ACC112 (cell line): ENCODE measurements around the gene NRL.
"Not testable (repeated sequence)": the region's sequence is repeated elsewhere in the genome, so short reads cannot be mapped to it uniquely, and the experiment has no call there.

Experiments used
- H2AFZ ChIP-seq: fragments of 200-600 bp; sonication (generic); one replicate; pipeline ENCODE4 v1.6.0; 2017; ENCODE audit warnings: antibody characterized with exemption, low read length; ENCODE audit not compliant: unreplicated experiment
- H3K27ac ChIP-seq: fragments of 200-600 bp; sonication (generic); 2 replicates; pipeline ENCODE4 v1.5.1; 2014; ENCODE audit warnings: low read depth, mild to moderate bottlenecking, antibody characterized with exemption, low read length, moderate library complexity
- H3K27me3 ChIP-seq: fragments of 200-600 bp; sonication (generic); 2 replicates; pipeline ENCODE4 v1.6.1; 2014; ENCODE audit warnings: mild to moderate bottlenecking, antibody characterized with exemption, low read length, moderate library complexity, mixed read lengths; ENCODE audit not compliant: insufficient read depth
- H3K36me3 ChIP-seq: fragments of 200-600 bp; sonication (generic); 2 replicates; pipeline ENCODE4 v1.6.1; 2016; ENCODE audit warnings: mild to moderate bottlenecking, antibody characterized with exemption, low read length, moderate library complexity, mixed read lengths; ENCODE audit not compliant: insufficient read depth
- H3K4me1 ChIP-seq: fragments of 200-600 bp; sonication (generic); one replicate; pipeline ENCODE4 v1.6.1; 2016; ENCODE audit warnings: low read length, mixed read lengths; ENCODE audit not compliant: insufficient read depth, unreplicated experiment, control insufficient read depth
- H3K4me3 ChIP-seq: fragments of 200-600 bp; sonication (generic); 2 replicates; pipeline ENCODE4 v1.5.1; 2014; ENCODE audit warnings: mild to moderate bottlenecking, low read depth, low read length
- H3K79me2 ChIP-seq: fragments of 200-600 bp; sonication (generic); one replicate; pipeline ENCODE4 v1.6.0; 2016; ENCODE audit warnings: low read length; ENCODE audit not compliant: control insufficient read depth, unreplicated experiment, insufficient read depth

NRL gene

GRCh38 chr14:24042746-24043145, 72.0 kb downstream of the NRL start:
- Histone ChIP-seq H3K36me3 (no peaks in the 10 kb centered on the region), H3K27ac (no peak overlapping the region), H3K4me3 (no peak overlapping the region), H3K4me1 (no peaks in the 10 kb centered on the region), H3K79me2 (no peaks in the 10 kb centered on the region), H2AFZ (no peak overlapping the region), H3K27me3 (peaks cover 26% of the 10 kb centered on the region)

- Histone ChIP-seq H3K4me3 (no peak overlapping the region), H3K27me3 (peaks cover 11% of the 10 kb centered on the region; the same call in 1 of the 2 replicates), H3K27ac (no peak overlapping the region), H2AFZ (no peak overlapping the region), H3K4me1 (no peaks in the 10 kb centered on the region), H3K36me3 (no peaks in the 10 kb centered on the region), H3K79me2 (no peaks in the 10 kb centered on the region)
Observed at GRCh38 chr14:24040692-24041091, 74.1 kb downstream of the NRL start.

- Histone ChIP-seq H3K27ac (no peak overlapping the region), H2AFZ (no peak overlapping the region), H3K79me2 (no peaks in the 10 kb centered on the region), H3K36me3 (no peaks in the 10 kb centered on the region), H3K27me3 (no peaks in the 10 kb centered on the region), H3K4me3 (no peak overlapping the region), H3K4me1 (peaks cover 7% of the 10 kb centered on the region)
Observed at GRCh38 chr14:24038686-24039085, 76.1 kb downstream of the NRL start.

- Histone ChIP-seq H3K27ac (no peak overlapping the region), H3K4me3 (no peak overlapping the region), H3K36me3 (no peaks in the 10 kb centered on the region), H3K79me2 (no peaks in the 10 kb centered on the region), H3K4me1 (peaks cover 7% of the 10 kb centered on the region), H3K27me3 (no peaks in the 10 kb centered on the region), H2AFZ (no peak overlapping the region)
Observed at GRCh38 chr14:24037658-24038037, 77.1 kb downstream of the NRL start.

GRCh38 chr14:24036963-24037657, 77.6 kb downstream of the NRL start:
- H3K27ac ChIP-seq, H3K36me3 ChIP-seq, H3K27me3 ChIP-seq, H2AFZ ChIP-seq, H3K79me2 ChIP-seq, H3K4me1 ChIP-seq: not testable (repeated sequence)
- H3K4me3 ChIP-seq = peak overlapping the region; percentile 77

- peak overlapping the region; percentile 49 for H2AFZ ChIP-seq
- no peak overlapping the region for H3K27ac ChIP-seq
- peaks cover 7% of the 10 kb centered on the region for H3K4me1 ChIP-seq
- H3K4me3 ChIP-seq = peak overlapping the region; percentile 77
- H3K27me3 ChIP-seq = no peaks in the 10 kb centered on the region
- no peaks in the 10 kb centered on the region for H3K36me3 ChIP-seq
- H3K79me2 ChIP-seq = no peaks in the 10 kb centered on the region
Observed at GRCh38 chr14:24036169-24036962, 78.4 kb downstream of the NRL start.

- H3K79me2 ChIP-seq, H2AFZ ChIP-seq, H3K4me1 ChIP-seq, H3K27me3 ChIP-seq, H3K27ac ChIP-seq, H3K36me3 ChIP-seq: not testable (repeated sequence)
- peak overlapping the region; percentile 77 for H3K4me3 ChIP-seq
Observed at GRCh38 chr14:24035769-24036168, 79.0 kb downstream of the NRL start.

GRCh38 chr14:24032727-24033418, 81.9 kb downstream of the NRL start:
- H3K27ac ChIP-seq = no peak overlapping the region
- H3K4me3 ChIP-seq = no peak overlapping the region
- peaks cover 7% of the 10 kb centered on the region for H3K4me1 ChIP-seq
- H2AFZ ChIP-seq = no peak overlapping the region
- H3K36me3 ChIP-seq = no peaks in the 10 kb centered on the region
- no peaks in the 10 kb centered on the region for H3K79me2 ChIP-seq
- H3K27me3 ChIP-seq = no peaks in the 10 kb centered on the region

- H3K27me3 ChIP-seq, H3K27ac ChIP-seq, H3K4me1 ChIP-seq, H3K36me3 ChIP-seq, H2AFZ ChIP-seq, H3K79me2 ChIP-seq, H3K4me3 ChIP-seq: not testable (repeated sequence)
Observed at GRCh38 chr14:24031331-24031730, 83.4 kb downstream of the NRL start.

GRCh38 chr14:24029687-24030086, 85.1 kb downstream of the NRL start:
- not testable (repeated sequence) for H2AFZ ChIP-seq, H3K36me3 ChIP-seq, H3K79me2 ChIP-seq, H3K4me1 ChIP-seq, H3K27ac ChIP-seq, H3K4me3 ChIP-seq, H3K27me3 ChIP-seq
